Measurements from ENCODE around the gene REELD1. TPM values are rescaled to one million over a fixed set of nuclear protein-coding genes. Genes with fewer than 3 reads are reported as not detected.

REELD1 gene
- total and polyA plus RNA-seq, 2 of the 4 experiments (the other 2 are of a cell fraction), result not detected

- H4K20me1 ChIP-seq (ENCODE audit: insufficient read depth, low read length), result no peaks in the 10 kb centered on the region
- intact Hi-C loops (cut with micrococcal nuclease) (no loop called here), in situ Hi-C loops (cut with MboI; ENCODE audit: low sequenced_read_pairs) (no loop called here), dilution Hi-C loops (cut with HindIII; ENCODE audit: low sequenced_read_pairs, unreplicated experiment) (no loop called here)
- no peak overlapping the region for H4K91ac ChIP-seq (ENCODE audit: insufficient read depth, low read depth, low read length)
- DNase-seq (no peak), ATAC-seq (ENCODE audit: low read depth) (no peak)
- H3K9me3 ChIP-seq (ENCODE audit: control insufficient read depth, insufficient read depth, low read length), result peaks cover 3% of the 10 kb centered on the region; the same call in 1 of the 2 replicates
- H4K8ac ChIP-seq (ENCODE audit: low read depth in 2 of 2, low read length in 2 of 2), result no peak overlapping the region
- CTCF ChIA-PET, result no interaction called here
- H4K5ac ChIP-seq (ENCODE audit: low read depth, low read length), result no peak overlapping the region
- no peaks in the 10 kb centered on the region for H3K4me1 ChIP-seq (ENCODE audit: control insufficient read depth, insufficient read depth, low read length)
- no peak overlapping the region for H3K23ac ChIP-seq (ENCODE audit: low read depth, low read length)
- no peak overlapping the region for H3K4me3 ChIP-seq (ENCODE audit: insufficient read depth, low read depth, low read length)
- H2BK20ac ChIP-seq (ENCODE audit: low read depth, low read length), result no peak overlapping the region
- no peak overlapping the region for H3K4ac ChIP-seq (ENCODE audit: low read depth, low read length)
- TF ChIP-seq CTCF (conservative IDR thresholded peaks at IDR 0.05; ENCODE audit: low read depth, low read length) (no peak), CHD1 (IDR thresholded peaks at IDR 0.05; ENCODE audit: low read depth, low read length) (no peak), SMC3 (IDR thresholded peaks at IDR 0.05; ENCODE audit: low read depth, low read length) (no peak), CEBPB (IDR thresholded peaks at IDR 0.05; ENCODE audit: low read depth, low read length) (peak; percentile 75), MAFK (IDR thresholded peaks at IDR 0.05; ENCODE audit: low read depth, low read length) (no peak), NFE2L2 (IDR thresholded peaks at IDR 0.05; ENCODE audit: low read depth, low read length) (no peak)
- peaks cover 4% of the 10 kb centered on the region for H3K27me3 ChIP-seq (ENCODE audit: control insufficient read depth, insufficient read depth, low read length)
- no peak overlapping the region for H3K4me2 ChIP-seq (ENCODE audit: low read depth, low read length)
- H3K18ac ChIP-seq (ENCODE audit: low read depth, low read length), result no peak overlapping the region
- POLR2A ChIA-PET (ENCODE audit: unreplicated experiment), result no interaction called here
- no peaks in the 10 kb centered on the region for H3K79me1 ChIP-seq (ENCODE audit: low read depth in 1 of 2, low read length in 2 of 2)
- BruUV-seq (replicated peaks), result no TSS peak
- H3K9ac ChIP-seq (ENCODE audit: low read depth, low read length), result no peak overlapping the region
- no peak overlapping the region for H2BK15ac ChIP-seq (ENCODE audit: low read depth, low read length)
- H3K14ac ChIP-seq (replicated peaks; ENCODE audit: low read depth, low read length), result no peak overlapping the region
- H2BK5ac ChIP-seq (ENCODE audit: low read depth, low read length, poor library complexity, severe bottlenecking), result no peak overlapping the region
- H3K9me1 ChIP-seq (ENCODE audit: insufficient read depth, low read length), result no peaks in the 10 kb centered on the region
- H3K27ac ChIP-seq (ENCODE audit: insufficient read depth, low read length), result no peak overlapping the region
- no peak overlapping the region for H2AFZ ChIP-seq (replicated peaks; ENCODE audit: low read length, poor library complexity)
- no peak overlapping the region for H2AK9ac ChIP-seq (replicated peaks; ENCODE audit: low read depth, low read length, poor library complexity)
- H3K56ac ChIP-seq (ENCODE audit: extremely low read depth, insufficient read depth, low read length), result no peak overlapping the region
- H3K36me3 ChIP-seq (ENCODE audit: control insufficient read depth, insufficient read depth, low read length), result no peaks in the 10 kb centered on the region
- no peak overlapping the region for H2AK5ac ChIP-seq (ENCODE audit: low read depth, low read length)
- H2BK120ac ChIP-seq (ENCODE audit: low read depth, low read length), result no peak overlapping the region
These were observed 15.1 kb downstream of the REELD1 start for GRCh38 chr4:146229406-146229805.

All from IMR-90 (cell line).